SU-DHL-6 (cell line): ENCODE measurements around the gene EIF4EBP3.

ENCODE experiments used
- EZH2phosphoT487 ChIP-seq: fragments of 200-600 bp; sonication (generic), shearing (Covaris generic); conservative IDR thresholded peaks from 2 replicates; pipeline ENCODE4 v1.6.1; 2018; ENCODE audit warnings: mild to moderate bottlenecking, antibody characterized with exemption, low read length, moderate library complexity, mixed read lengths
- TF ChIP-seq, protein P1 (sequence below): fragments of 200-600 bp; sonication (generic); IDR thresholded peaks from one replicate; pipeline ENCODE4 v1.5.1; 2017; ENCODE audit warnings: antibody characterized with exemption, mild to moderate bottlenecking, low read length, moderate library complexity; ENCODE audit not compliant: insufficient read depth, poor library complexity, severe bottlenecking

DNA sequence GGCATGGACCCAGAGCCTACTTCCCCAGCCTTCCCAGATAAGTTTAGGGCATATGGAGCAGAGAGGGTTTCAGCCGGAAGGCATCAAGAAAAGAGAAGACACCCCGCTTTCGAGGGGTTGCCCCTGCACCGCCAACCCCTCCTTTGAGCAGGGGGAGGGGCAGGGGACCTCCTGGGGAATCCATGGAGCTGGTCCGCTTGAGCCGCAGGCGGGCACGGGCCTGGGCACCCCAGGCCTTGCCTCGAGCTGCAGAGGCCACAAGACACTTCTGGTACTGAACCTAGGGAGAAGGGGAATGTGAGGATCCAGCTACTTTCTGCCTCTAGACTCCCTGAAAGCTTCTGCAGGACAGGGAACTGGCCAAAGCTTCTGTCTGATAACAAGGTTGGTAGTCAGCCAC, 11.1 kb downstream of the EIF4EBP3 start:
- TF ChIP-seq, protein P1, sequence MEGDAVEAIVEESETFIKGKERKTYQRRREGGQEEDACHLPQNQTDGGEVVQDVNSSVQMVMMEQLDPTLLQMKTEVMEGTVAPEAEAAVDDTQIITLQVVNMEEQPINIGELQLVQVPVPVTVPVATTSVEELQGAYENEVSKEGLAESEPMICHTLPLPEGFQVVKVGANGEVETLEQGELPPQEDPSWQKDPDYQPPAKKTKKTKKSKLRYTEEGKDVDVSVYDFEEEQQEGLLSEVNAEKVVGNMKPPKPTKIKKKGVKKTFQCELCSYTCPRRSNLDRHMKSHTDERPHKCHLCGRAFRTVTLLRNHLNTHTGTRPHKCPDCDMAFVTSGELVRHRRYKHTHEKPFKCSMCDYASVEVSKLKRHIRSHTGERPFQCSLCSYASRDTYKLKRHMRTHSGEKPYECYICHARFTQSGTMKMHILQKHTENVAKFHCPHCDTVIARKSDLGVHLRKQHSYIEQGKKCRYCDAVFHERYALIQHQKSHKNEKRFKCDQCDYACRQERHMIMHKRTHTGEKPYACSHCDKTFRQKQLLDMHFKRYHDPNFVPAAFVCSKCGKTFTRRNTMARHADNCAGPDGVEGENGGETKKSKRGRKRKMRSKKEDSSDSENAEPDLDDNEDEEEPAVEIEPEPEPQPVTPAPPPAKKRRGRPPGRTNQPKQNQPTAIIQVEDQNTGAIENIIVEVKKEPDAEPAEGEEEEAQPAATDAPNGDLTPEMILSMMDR, result no peak
- TF ChIP-seq EZH2phosphoT487, result no peak
